H9 (cell line): ENCODE measurements around the gene ZSWIM3. TPM values are rescaled to one million over a fixed set of nuclear protein-coding genes. Genes with fewer than 3 reads are reported as not detected.

Experiments
- DNase-seq: peaks from one replicate; pipeline ENCODE4 v3.0.0-alpha.2; 2017
- H2AFZ ChIP-seq: one replicate; pipeline ENCODE4 v1.6.1; 2013; ENCODE audit warnings: mild to moderate bottlenecking, low read length, control low read depth, moderate library complexity
- H2AK5ac ChIP-seq: 2 replicates; pipeline ENCODE4 v1.6.1; 2013; ENCODE audit warnings: low read length, control low read depth, mixed read lengths; ENCODE audit not compliant: insufficient read length
- H2BK120ac ChIP-seq: one replicate; pipeline ENCODE4 v1.6.1; 2013; ENCODE audit warnings: low read depth, mild to moderate bottlenecking, low read length, control low read depth, inconsistent platforms; ENCODE audit not compliant: poor library complexity, severe bottlenecking
- H2BK12ac ChIP-seq: 2 replicates; pipeline ENCODE4 v1.6.1; 2013; ENCODE audit warnings: low read length, control low read depth, mixed read lengths, low read depth; ENCODE audit not compliant: insufficient read length
- H2BK15ac ChIP-seq: 2 replicates; pipeline ENCODE4 v1.6.1; 2013; ENCODE audit warnings: low read depth, low read length, control low read depth
- H2BK20ac ChIP-seq: one replicate; pipeline ENCODE4 v1.6.1; 2013; ENCODE audit warnings: low read depth, mild to moderate bottlenecking, low read length, control low read depth, inconsistent platforms; ENCODE audit not compliant: poor library complexity, severe bottlenecking
- H2BK5ac ChIP-seq: 2 replicates; pipeline ENCODE4 v1.6.1; 2013; ENCODE audit warnings: low read length, control low read depth, mixed read lengths; ENCODE audit not compliant: insufficient read length
- H3K14ac ChIP-seq: 2 replicates; pipeline ENCODE4 v1.6.1; 2013; ENCODE audit warnings: low read length, control low read depth; ENCODE audit not compliant: insufficient read depth
- H3K18ac ChIP-seq: 2 replicates; pipeline ENCODE4 v1.6.1; 2013; ENCODE audit warnings: low read depth, mild to moderate bottlenecking, mixed read lengths, low read length, control low read depth; ENCODE audit not compliant: insufficient read length
- H3K23ac ChIP-seq: 2 replicates; pipeline ENCODE4 v1.6.1; 2013; ENCODE audit warnings: low read length, control low read depth, mixed read lengths, low read depth; ENCODE audit not compliant: insufficient read length
- H3K23me2 ChIP-seq: 2 replicates; pipeline ENCODE4 v1.6.1; 2013; ENCODE audit warnings: low read depth, mild to moderate bottlenecking, mixed read lengths, low read length, control low read depth; ENCODE audit not compliant: insufficient read length, poor library complexity, severe bottlenecking
- H3K27ac ChIP-seq: 2 replicates; pipeline ENCODE4 v1.5.1; 2013; ENCODE audit warnings: low read length, control low read depth, mixed read lengths, low read depth; ENCODE audit not compliant: insufficient read length
- H3K27me3 ChIP-seq: 2 replicates; pipeline ENCODE4 v1.6.1; 2013; ENCODE audit warnings: low read length, control low read depth, inconsistent platforms; ENCODE audit not compliant: insufficient read depth
- H3K4ac ChIP-seq: 2 replicates; pipeline ENCODE4 v1.6.1; 2013; ENCODE audit warnings: low read depth, mild to moderate bottlenecking, control low read depth, inconsistent platforms, low read length, moderate library complexity
- H3K4me1 ChIP-seq: 2 replicates; pipeline ENCODE4 v1.6.1; 2013; ENCODE audit warnings: low read length, control low read depth, inconsistent platforms; ENCODE audit not compliant: insufficient read depth
- H3K4me2 ChIP-seq: 2 replicates; pipeline ENCODE4 v1.6.1; 2013; ENCODE audit warnings: low read length, control low read depth, mixed read lengths; ENCODE audit not compliant: insufficient read length, insufficient read depth
- H3K56ac ChIP-seq: 2 replicates; pipeline ENCODE4 v1.6.1; 2013; ENCODE audit warnings: low read depth, mild to moderate bottlenecking, mixed read lengths, low read length, control low read depth; ENCODE audit not compliant: insufficient read length
- H3K79me1 ChIP-seq: 2 replicates; pipeline ENCODE4 v1.6.1; 2013; ENCODE audit warnings: low read depth, mild to moderate bottlenecking, moderate library complexity, low read length, control low read depth, inconsistent platforms; ENCODE audit not compliant: insufficient read depth, poor library complexity, severe bottlenecking
- H3K79me2 ChIP-seq: 2 replicates; pipeline ENCODE4 v1.6.1; 2013; ENCODE audit warnings: low read length, control low read depth, inconsistent platforms; ENCODE audit not compliant: insufficient read depth
- H3K9ac ChIP-seq: 2 replicates; pipeline ENCODE4 v1.6.1; 2013; ENCODE audit warnings: low read length, control low read depth, mixed read lengths; ENCODE audit not compliant: insufficient read length; ENCODE audit errors: extremely low read depth
- H3K9me3 ChIP-seq: one replicate; pipeline ENCODE4 v1.6.1; 2013; ENCODE audit warnings: low read depth, low read length, inconsistent platforms; ENCODE audit not compliant: control insufficient read depth
- H3T11ph ChIP-seq: one replicate; pipeline ENCODE4 v1.6.1; 2013; ENCODE audit warnings: mild to moderate bottlenecking, low read length, control low read depth, inconsistent platforms
- H4K20me1 ChIP-seq: one replicate; pipeline ENCODE4 v1.6.1; 2013; ENCODE audit not compliant: control insufficient read depth, insufficient read length, insufficient read depth
- H4K5ac ChIP-seq: 2 replicates; pipeline ENCODE4 v1.6.1; 2013; ENCODE audit warnings: low read depth, mild to moderate bottlenecking, mixed read lengths, low read length, control low read depth; ENCODE audit not compliant: insufficient read length
- H4K8ac ChIP-seq: replicated peaks from 2 replicates; pipeline ENCODE4 v1.6.1; 2013; ENCODE audit warnings: low read length, control low read depth, mixed read lengths, low read depth; ENCODE audit not compliant: insufficient read length
- H4K91ac ChIP-seq: 2 replicates; pipeline ENCODE4 v1.6.1; 2013; ENCODE audit warnings: low read depth, mild to moderate bottlenecking, moderate library complexity, mixed read lengths, low read length, control low read depth; ENCODE audit not compliant: insufficient read length
- H3K27ac Mint-ChIP-seq, 3 experiments: 2 replicates in 2 of 3; 3 replicates in 1 of 3; pipeline ENCODE4 v1.8.0; 2020 to 2021; ENCODE audit warnings: mixed read lengths in 3 of 3, mild to moderate bottlenecking in 1 of 3, moderate library complexity in 1 of 3
- H3K27me3 Mint-ChIP-seq: 2 replicates; pipeline ENCODE4 v1.8.0; 2021; ENCODE audit warnings: low read depth, mild to moderate bottlenecking, moderate library complexity, mixed read lengths
- H3K36me3 Mint-ChIP-seq, 3 experiments: 2 replicates in 2 of 3; 3 replicates in 1 of 3; pipeline ENCODE4 v1.8.0; 2020 to 2021; ENCODE audit warnings: low read depth in 3 of 3, mixed read lengths in 3 of 3; ENCODE audit not compliant: insufficient read depth in 1 of 3
- H3K4me1 Mint-ChIP-seq, 2 experiments: 2 replicates each; pipeline ENCODE4 v1.8.0; 2020; ENCODE audit warnings: mixed read lengths in 2 of 2
- H3K4me3 Mint-ChIP-seq, 2 experiments: 2 replicates in 1 of 2; 3 replicates in 1 of 2; pipeline ENCODE4 v1.8.0; 2020 to 2021; ENCODE audit warnings: mild to moderate bottlenecking in 2 of 2, mixed read lengths in 2 of 2, moderate library complexity in 1 of 2
- H3K9me3 Mint-ChIP-seq, 2 experiments: 2 replicates in 1 of 2; 3 replicates in 1 of 2; pipeline ENCODE4 v1.8.0; 2020; ENCODE audit warnings: mild to moderate bottlenecking in 2 of 2, mixed read lengths in 2 of 2, moderate library complexity in 1 of 2
- WGBS: extraction: QIAGEN DNeasy Blood & Tissue Kit; methylation state at CpG from one replicate; pipeline ENCODE4 v1.1.7; 2013; ENCODE audit warnings: missing lambda C conversion rate, low lambda C conversion rate, mixed read lengths; ENCODE audit not compliant: insufficient read length; ENCODE audit errors: extremely low coverage; 5-methylcytosine and 5-hydroxymethylcytosine counted together
- total RNA-seq: library from RNA; stranded (reverse); gene quantifications from 2 replicates; pipeline ENCODE4 v1.2.1, GENCODE V29; 2021
- TF ChIP-seq, protein P1 (sequence below): fragments of 200-600 bp; sonication (generic); conservative IDR thresholded peaks from 3 replicates; pipeline ENCODE4 v1.8.0; 2021; ENCODE audit warnings: antibody characterized with exemption, mild to moderate bottlenecking

ZSWIM3 gene
- total RNA-seq, 1 experiment from 2014 or later: 8.0 TPM

- Histone ChIP-seq H4K8ac (no peak overlapping the region), H3K23ac (no peak overlapping the region), H3K18ac (no peak overlapping the region), H3K23me2 (peaks cover 2% of the 10 kb centered on the region), H2BK20ac (no peak overlapping the region), H3K27me3 (no peaks in the 10 kb centered on the region), H2AFZ (no peak overlapping the region), H3K79me1 (no peaks in the 10 kb centered on the region), H3K9me3 (no peaks in the 10 kb centered on the region), H2BK15ac (no peak overlapping the region), H3K4me2 (no peak overlapping the region), H3T11ph (no peak overlapping the region), H3K79me2 (no peaks in the 10 kb centered on the region), H2BK120ac (no peak overlapping the region), H2BK12ac (no peak overlapping the region), H3K4me1 (no peaks in the 10 kb centered on the region), H2AK5ac (no peak overlapping the region), H3K9ac (no peak overlapping the region), H4K91ac (no peak overlapping the region), H2BK5ac (no peak overlapping the region), H3K14ac (no peak overlapping the region), H3K4ac (no peak overlapping the region), H4K5ac (no peak overlapping the region), H3K27ac (no peak overlapping the region), H4K20me1 (no peaks in the 10 kb centered on the region), H3K56ac (no peak overlapping the region)
- Mint-ChIP-seq H3K27ac (no peak overlapping the region), H3K4me1 (peaks cover 5 to 8% of the 10 kb centered on the region in 2 experiments; a peak in 3 of 4 replicates), H3K36me3 (peaks cover 18 to 47% (median 42%) of the 10 kb centered on the region in 3 experiments), H3K4me3 (no peak overlapping the region), H3K9me3 (no peaks in the 10 kb centered on the region), H3K27me3 (no peaks in the 10 kb centered on the region; the same call in 1 of the 2 replicates)
- TF ChIP-seq, protein P1, sequence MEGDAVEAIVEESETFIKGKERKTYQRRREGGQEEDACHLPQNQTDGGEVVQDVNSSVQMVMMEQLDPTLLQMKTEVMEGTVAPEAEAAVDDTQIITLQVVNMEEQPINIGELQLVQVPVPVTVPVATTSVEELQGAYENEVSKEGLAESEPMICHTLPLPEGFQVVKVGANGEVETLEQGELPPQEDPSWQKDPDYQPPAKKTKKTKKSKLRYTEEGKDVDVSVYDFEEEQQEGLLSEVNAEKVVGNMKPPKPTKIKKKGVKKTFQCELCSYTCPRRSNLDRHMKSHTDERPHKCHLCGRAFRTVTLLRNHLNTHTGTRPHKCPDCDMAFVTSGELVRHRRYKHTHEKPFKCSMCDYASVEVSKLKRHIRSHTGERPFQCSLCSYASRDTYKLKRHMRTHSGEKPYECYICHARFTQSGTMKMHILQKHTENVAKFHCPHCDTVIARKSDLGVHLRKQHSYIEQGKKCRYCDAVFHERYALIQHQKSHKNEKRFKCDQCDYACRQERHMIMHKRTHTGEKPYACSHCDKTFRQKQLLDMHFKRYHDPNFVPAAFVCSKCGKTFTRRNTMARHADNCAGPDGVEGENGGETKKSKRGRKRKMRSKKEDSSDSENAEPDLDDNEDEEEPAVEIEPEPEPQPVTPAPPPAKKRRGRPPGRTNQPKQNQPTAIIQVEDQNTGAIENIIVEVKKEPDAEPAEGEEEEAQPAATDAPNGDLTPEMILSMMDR: no peak
- no peak for DNase-seq
- no CpG with 5 or more reads among the region's 14 CpGs for WGBS
These were observed 39.3 kb downstream of the ZSWIM3 start for GRCh38 chr20:45896641-45897161.
